Psoas muscle (tissue), 8 donors: ENCODE measurements around the gene TFPI. TPM values are rescaled to one million over a fixed set of nuclear protein-coding genes. Genes with fewer than 3 reads are reported as not detected.
"Not testable (repeated sequence)": the region's sequence is repeated elsewhere in the genome, so short reads cannot be mapped to it uniquely, and the experiment has no call there.

ENCODE experiments used
- ATAC-seq, 4 donors: fragments of 200-7000 bp; cut with Tn5 transposase; one replicate each; pipeline ENCODE4 v1.9.1; 2020; ENCODE audit warnings: moderate library complexity in 3 of 4, mild to moderate bottlenecking in 2 of 4
- DNase-seq, 2 donors: peaks; one replicate each; pipeline ENCODE4 v3.0.0-alpha.2; 2020
- H3K27ac ChIP-seq: fragments of 200-600 bp; one replicate; pipeline ENCODE4 v1.8.0; 2022
- H3K27me3 ChIP-seq, 3 donors: fragments of 200-600 bp in 1 of 3; one replicate each; pipeline versions ENCODE4 v1.6.1 to v1.8.0; 2013 to 2022; ENCODE audit warnings: low read length in 2 of 3, mild to moderate bottlenecking in 2 of 3, moderate library complexity in 1 of 3; ENCODE audit not compliant: insufficient read depth in 3 of 3
- H3K36me3 ChIP-seq, 2 donors: fragments of 200-600 bp in 1 of 2; one replicate each; pipeline versions ENCODE4 v1.6.1 to v1.8.0; 2013 to 2022; ENCODE audit warnings: low read depth in 1 of 2, mild to moderate bottlenecking in 1 of 2, moderate library complexity in 1 of 2; ENCODE audit not compliant: insufficient read depth in 1 of 2
- H3K4me1 ChIP-seq: fragments of 200-600 bp; one replicate; pipeline ENCODE4 v1.8.0; 2022
- H3K4me3 ChIP-seq: fragments of 200-600 bp; one replicate; pipeline ENCODE4 v1.8.0; 2022; ENCODE audit warnings: mild to moderate bottlenecking
- H3K9me3 ChIP-seq: fragments of 200-600 bp; one replicate; pipeline ENCODE4 v1.8.0; 2022
- CTCF ChIP-seq: fragments of 200-600 bp; IDR thresholded peaks from one replicate; pipeline ENCODE4 v1.8.0; 2022; ENCODE audit warnings: antibody characterized with exemption
- WGBS, 3 donors: extraction: QIAGEN DNeasy Blood & Tissue Kit; methylation state at CpG; one replicate each; pipeline versions ENCODE4 v1.1.6 to v1.1.7; 2013; 5-methylcytosine and 5-hydroxymethylcytosine counted together
- intact Hi-C, 2 donors: fragments of 100-400 bp; cut with DNase I; formaldehyde crosslinking; loops; one replicate each; pipeline versions ENCODE4 v1.11.0 to v1.14.2; 2022
- polyA plus RNA-seq, 3 donors: library from polyadenylated mRNA; stranded (reverse); fragments of 200-250 nt; gene quantifications; one replicate each; pipeline ENCODE4 v1.2.3, GENCODE V29; 2013
- total RNA-seq, 4 donors: library from RNA; stranded (reverse); fragmentation: NEBNext Ultra II Directional in 2 of 4; extraction: Animal tissue kit (Norgen Biotek cat#: 25700) in 2 of 4; gene quantifications; one replicate each; pipeline versions ENCODE4 v1.2.1 to v1.2.4, GENCODE V29; 2021 to 2023
- donor health status: healthy with polysubstance abuse.
- donor health status: DM: no; HTN: no; CAD: no; lungs with moderate emphysema.
- donor health status: Bipolar disorder and iron deficiency.
- donor health status: healthy.
- donor health status: DM: yes; HTN: yes; CAD: no.
- donor health status: DM: no; HTN: no; CAD: no.
- donor health status: DM: no; HTN: no; CAD: no.
- donor health status: DM: yes; HTN: yes; CAD: no.

TFPI gene
- total and polyA plus RNA-seq, 7 donors: 15.0 to 96.0 (median 42.6) TPM

DNA sequence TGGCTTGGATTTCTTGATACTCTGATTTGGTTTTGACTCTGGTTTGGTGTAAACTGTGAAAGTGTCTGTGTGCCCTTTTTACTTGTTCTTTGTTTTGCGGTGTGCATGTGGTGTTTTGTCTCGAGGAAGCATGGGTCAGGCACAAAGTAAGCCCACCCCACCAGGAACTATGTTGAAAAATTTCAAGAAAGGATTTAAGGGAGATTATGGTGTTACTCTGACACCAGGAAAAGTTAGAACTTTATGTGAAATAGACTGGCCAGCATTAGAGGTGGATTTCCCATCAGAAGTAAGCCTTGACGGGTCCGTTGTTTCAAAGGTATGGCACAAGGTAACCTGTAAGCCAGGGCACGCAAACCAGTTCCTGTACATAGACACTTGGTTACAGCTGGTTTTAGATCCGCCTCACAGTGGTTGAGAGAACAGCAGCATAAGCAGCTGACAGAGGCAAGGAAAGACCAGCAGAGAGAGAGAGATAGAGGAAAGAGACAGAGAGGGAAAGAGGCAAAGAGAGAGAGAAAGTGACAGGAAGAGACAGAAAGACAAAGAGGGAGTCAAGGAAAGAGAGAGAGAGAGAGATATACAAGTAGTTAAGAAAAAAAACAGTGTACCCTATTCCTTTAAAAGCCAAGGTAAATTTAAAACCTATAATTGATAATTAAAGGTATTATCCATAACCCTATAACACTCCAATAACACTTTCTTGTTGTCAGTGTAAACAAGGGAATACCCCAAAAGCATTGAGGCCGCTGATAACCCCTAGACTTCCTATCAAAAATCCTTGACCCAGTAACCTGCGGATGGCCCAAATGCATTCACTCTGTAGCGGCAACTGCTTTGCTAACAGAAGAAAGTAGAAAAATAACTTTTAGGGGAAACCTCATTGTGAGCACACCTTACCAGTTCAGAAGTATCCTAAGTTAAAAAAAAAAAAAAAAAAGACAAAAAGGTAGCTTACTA lies 42.6 kb downstream of the TFPI start:
- Histone ChIP-seq H3K27ac (no peak overlapping the region), H3K4me1 (no peaks in the 10 kb centered on the region), H3K36me3 (no peaks in the 10 kb centered on the region), H3K27me3 (no peaks in the 10 kb centered on the region), H3K9me3 (no peaks in the 10 kb centered on the region), H3K4me3 (no peak overlapping the region)
- intact Hi-C loops: no loop called here
- DNase-seq (no peak), ATAC-seq (no peak)
- no peak for TF ChIP-seq CTCF
- 79 to 84% (median 82%) methylated on average over 9 of the region's 9 CpGs for WGBS, 3 donors

GRCh38 chr2:187510419-187511355 lies 43.5 kb downstream of the TFPI start:
- H3K27me3 ChIP-seq, H3K27ac ChIP-seq, H3K9me3 ChIP-seq, intact Hi-C loops, H3K4me1 ChIP-seq, H3K36me3 ChIP-seq, H3K4me3 ChIP-seq, ATAC-seq: not testable (repeated sequence)
- WGBS, 3 donors: 76 to 79% (median 78%) methylated on average over 18 of the region's 18 CpGs
- peak in 1 of 2 donors; percentile 27 for DNase-seq

DNA sequence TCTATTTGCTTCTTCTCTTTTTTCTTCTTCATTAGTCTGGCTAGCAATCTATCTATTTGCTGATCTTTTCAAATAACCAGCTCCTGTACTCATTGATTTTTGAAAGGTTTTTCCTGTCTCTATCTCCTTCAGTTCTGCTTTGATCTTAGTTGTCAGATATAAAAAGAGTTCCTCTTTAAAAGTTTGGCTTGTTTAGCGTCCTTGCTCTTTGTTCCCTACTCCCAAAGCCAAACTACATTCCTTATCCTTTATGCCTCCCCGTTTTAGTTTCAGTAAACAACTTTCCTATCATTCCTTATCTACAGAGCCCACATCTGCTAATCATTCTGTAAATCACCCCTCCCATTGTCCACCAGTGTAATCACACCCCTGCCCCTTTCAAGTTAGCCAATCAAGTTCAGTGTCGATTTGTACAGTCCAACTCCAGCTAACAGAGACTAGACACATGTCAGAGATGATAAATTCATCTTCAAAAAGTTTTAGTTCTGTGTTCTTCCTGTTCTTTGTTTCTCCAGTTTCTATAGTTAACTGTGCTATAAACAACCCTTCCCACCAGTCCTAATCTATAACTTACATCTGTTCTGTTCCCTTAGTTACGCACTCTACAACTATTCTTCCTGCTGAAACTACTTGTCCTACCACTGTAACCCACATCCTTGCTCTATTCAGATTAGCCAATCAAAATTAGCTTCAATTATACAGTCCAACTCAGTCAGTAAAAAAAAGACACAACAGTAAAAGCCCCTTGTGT lies 44.4 kb downstream of the TFPI start:
- DNase-seq (no peak), ATAC-seq (no peak)
- Histone ChIP-seq H3K9me3 (no peaks in the 10 kb centered on the region), H3K4me1 (no peaks in the 10 kb centered on the region), H3K27ac (no peak overlapping the region), H3K36me3 (no peaks in the 10 kb centered on the region), H3K4me3 (no peak overlapping the region), H3K27me3 (no peaks in the 10 kb centered on the region)
- TF ChIP-seq CTCF: no peak
- intact Hi-C loops: no loop called here
- WGBS, 3 donors: 62 to 72% (median 62%) methylated on average over 4 of the region's 4 CpGs

GRCh38 chr2:187506416-187506815 lies 47.8 kb downstream of the TFPI start:
- TF ChIP-seq CTCF: no peak
- no peak for ATAC-seq
- Histone ChIP-seq H3K4me1 (peaks cover 4% of the 10 kb centered on the region), H3K27me3 (no peaks in the 10 kb centered on the region), H3K4me3 (no peak overlapping the region), H3K9me3 (no peaks in the 10 kb centered on the region), H3K36me3 (no peaks in the 10 kb centered on the region), H3K27ac (no peak overlapping the region)
- 84 to 88% (median 88%) methylated on average over 3 of the region's 3 CpGs for WGBS, 3 donors
- DNase-seq: no peak
- intact Hi-C loops: no loop called here
